ENCODE data around the gene RPTN.
A peak's percentile ranks its signal among the peaks of the same experiment; 100 is the strongest.

The RPTN gene

DNA sequence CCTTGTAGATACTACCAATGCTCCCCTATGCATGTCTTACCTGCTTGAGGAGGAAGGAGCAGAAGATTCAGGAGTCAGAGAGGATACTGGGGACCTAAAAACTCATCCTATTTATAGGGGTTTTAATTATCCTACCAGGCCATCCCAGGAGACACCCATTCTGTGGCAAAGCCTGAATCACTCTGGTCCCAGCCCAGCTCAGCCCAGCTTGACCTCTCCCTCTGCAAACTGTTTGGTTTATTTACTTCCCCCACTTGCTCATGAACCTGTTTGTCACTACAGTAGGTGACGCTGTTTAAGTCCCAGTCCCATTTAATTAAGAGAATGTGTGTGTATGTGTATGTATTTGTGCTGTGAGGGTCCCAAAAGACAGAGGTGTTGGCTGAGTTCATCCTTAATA is at the start of gene RPTN:
TSS of gene RPTN (minus strand) at position 85 of the 400 bp plus-strand sequence. CDS start 1,339 bp downstream, outside the sequence.
- no peak for DNase-seq

- no peak for DNase-seq
Measured at GRCh38 chr1:152198982-152199381, 40.0 kb upstream of the RPTN start.

- DNase-seq = no peak
Measured at GRCh38 chr1:152197361-152197941, 38.4 kb upstream of the RPTN start.

GRCh38 chr1:152191711-152192110 is 32.7 kb upstream of the RPTN start:
- no peak for DNase-seq

- no peak for DNase-seq
Measured at GRCh38 chr1:152191260-152191659, 32.2 kb upstream of the RPTN start.

GRCh38 chr1:152190589-152190988 is 31.6 kb upstream of the RPTN start:
- no peak for DNase-seq

GRCh38 chr1:152189657-152190442 is 30.8 kb upstream of the RPTN start:
- peak; percentile 72 for DNase-seq

GRCh38 chr1:152188673-152189591 is 29.9 kb upstream of the RPTN start:
- peak; percentile 72 for DNase-seq

GRCh38 chr1:152186556-152187285 is 27.7 kb upstream of the RPTN start:
- no peak for DNase-seq

DNA sequence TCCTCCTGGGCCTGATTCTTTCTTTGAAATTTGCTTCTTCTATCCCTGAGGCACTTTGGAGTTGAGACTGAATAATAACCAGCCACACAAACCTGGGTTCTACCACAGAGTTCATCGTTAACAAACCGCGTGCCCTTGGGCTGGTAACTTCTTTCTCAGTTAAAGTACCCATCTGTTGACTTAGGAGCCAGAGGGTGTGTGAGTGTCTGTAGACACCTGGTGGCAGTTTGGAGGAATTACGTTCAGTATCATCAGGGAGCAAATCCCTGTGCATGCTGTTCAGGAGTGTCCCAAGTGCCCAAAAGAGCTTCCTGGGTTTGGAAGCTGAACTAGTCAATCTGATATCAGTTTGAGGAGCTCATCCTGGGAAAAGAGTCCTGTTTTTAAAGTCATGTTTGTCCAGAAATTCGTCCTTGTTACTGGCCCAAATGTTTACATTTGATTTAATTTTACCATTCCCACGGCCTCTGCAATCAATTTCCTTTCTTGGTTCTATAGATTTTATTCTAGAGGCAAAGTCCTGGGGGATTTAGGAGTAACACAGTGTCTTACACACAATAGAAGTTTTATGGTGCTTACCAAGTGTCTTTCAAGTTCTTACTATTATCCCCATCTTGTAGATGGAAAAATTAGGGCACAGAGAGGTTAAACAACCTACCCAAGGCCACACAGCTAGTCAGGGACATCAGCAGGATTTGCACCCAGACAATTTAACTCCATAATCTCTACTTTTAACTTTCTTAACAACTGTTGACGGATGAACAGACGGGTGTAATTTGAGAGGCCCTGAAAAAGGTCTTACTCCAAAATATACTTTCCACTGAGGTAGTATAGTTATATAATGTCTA is 26.7 kb upstream of the RPTN start:
- DNase-seq = peak; percentile 64

DNA sequence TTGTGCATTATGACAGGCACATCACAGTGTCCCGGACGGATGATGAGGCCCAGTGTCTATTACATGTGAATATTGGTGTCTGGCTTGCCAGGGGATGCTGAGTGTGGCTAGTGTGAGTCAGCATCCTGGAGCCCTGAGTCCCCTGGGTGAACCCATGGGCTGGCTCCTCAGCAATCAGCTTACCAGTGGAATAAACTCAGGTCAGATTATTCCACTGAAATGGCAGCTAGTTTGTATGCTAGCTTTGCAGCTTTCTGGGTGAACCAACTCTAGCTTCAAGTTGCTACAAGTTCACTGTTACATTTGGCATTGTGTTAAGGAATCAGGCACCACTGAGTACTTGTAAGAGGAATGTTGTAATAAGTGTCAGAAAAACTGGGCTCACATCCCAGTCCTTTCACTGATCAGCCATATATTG is 23.9 kb upstream of the RPTN start:
- DNase-seq = peak; percentile 37

GRCh38 chr1:152182431-152182830 is 23.4 kb upstream of the RPTN start:
- DNase-seq = peak; percentile 37

DNA sequence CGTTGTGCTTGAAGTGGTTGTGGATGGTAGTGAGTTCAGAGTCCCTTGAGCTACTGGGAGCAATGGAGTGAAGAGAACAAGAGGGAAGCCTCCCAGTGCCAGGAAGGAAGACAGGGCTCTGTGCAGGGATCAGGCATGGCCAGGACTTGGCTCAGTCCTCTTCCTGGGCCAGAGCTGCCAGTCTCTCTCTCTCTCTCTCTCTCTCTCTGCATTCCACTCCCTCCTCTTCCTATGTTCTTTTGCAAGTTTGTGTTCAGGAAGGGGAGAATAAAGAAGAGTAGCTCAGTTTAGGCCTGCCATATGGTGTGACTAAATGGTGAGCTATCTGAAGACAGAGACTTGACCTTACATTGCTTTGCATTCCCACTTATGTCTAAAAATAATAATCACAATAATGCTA is 20.5 kb upstream of the RPTN start:
- DNase-seq = no peak

DNA sequence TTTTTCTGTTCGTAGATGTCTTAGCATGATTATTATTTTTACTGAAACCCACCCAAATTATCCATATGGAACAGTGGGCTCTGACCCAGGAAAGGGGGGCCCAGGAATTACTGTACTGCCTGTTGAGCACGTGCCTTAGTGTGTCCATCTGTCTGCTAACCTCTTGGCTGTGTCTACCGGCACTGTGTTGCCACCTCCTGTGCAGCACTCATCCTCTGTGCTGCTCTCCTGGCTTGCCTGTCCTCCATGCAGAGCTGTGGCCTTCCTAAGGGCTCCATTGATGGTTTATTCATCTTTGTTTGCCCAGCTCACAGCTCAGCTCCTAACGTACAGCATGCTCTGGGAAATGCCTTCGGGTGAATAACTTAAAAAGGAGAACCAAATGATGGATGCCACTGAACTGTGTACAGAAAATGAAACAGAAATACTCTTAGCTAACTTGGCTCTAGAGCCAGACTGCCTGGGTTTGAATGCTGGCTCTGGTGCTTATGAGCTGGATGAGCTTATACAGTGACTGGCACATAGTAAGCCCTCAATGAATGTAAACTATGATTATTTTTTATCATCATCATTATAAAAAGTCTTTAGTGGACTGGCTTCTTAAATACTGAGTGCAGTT is 11.4 kb upstream of the RPTN start:
- DNase-seq = no peak

DNA sequence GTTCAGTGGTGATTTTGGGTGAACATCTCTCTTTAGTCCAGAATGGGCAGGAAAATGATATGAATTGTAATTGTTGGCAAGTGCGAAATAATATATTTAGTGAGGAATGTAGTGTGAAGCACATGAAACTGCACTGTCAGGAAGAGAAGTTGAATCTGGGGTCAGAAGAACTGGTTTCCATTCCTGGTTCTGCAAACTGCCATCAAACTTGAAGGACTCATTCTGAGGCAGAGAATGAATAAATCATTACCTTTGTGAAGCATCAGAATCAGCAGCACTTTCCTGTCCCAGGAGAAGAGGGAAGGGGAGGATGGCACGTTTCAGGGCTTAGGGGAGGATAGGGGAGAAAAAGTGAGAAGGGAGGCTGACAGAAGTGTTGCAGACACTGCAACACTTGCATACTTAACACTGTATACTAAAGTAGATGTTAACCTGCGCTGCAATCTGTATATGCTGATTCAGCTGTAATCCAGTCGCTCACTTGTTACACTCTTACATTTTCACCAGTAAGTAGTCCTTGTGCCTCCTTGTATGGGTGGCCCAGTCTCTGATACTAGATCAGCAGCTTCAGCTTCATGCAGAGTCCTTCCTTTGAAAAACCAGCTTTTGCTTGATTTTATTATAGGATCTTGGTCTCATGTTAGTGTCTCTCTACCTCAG is 10.5 kb upstream of the RPTN start:
- DNase-seq = no peak

DNA sequence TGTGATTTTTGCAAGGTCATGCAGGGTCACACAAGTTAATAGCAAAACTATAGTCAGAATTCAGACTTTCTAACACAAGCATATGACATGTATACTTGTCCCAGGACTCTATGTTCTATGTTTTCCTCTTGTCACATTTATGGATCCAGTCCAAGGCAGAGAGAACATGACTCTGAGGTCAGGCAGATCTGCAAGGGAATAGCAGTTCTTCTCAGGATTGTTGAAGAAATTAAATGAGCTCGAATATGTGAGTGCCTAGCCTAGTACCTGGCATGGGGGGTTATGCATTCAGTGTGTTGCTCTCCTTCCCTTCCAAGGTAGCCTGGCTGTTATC is 9.5 kb upstream of the RPTN start:
- DNase-seq = no peak

GRCh38 chr1:152167835-152168534 is 9.0 kb upstream of the RPTN start:
- DNase-seq = no peak

DNA sequence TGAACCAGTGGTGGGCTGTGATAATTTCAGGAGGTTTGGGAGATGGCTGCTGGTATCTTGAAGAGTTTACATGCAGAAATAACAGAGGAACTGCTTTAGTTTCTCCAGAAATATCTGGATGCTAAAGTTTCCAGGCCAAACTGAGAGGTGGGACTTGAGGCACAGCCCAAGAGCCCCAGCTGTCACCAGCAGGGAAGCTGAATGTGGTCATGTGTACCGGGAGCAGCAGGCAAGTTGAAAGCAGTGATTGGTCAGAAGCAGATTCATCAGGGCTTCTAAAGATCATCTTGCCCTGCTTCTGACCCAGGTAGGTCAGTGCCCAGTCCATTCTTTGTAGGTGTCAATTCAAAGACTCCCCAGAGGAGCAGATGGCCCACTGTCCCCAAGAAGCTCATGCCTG is 7.9 kb upstream of the RPTN start:
- no peak for DNase-seq

DNA sequence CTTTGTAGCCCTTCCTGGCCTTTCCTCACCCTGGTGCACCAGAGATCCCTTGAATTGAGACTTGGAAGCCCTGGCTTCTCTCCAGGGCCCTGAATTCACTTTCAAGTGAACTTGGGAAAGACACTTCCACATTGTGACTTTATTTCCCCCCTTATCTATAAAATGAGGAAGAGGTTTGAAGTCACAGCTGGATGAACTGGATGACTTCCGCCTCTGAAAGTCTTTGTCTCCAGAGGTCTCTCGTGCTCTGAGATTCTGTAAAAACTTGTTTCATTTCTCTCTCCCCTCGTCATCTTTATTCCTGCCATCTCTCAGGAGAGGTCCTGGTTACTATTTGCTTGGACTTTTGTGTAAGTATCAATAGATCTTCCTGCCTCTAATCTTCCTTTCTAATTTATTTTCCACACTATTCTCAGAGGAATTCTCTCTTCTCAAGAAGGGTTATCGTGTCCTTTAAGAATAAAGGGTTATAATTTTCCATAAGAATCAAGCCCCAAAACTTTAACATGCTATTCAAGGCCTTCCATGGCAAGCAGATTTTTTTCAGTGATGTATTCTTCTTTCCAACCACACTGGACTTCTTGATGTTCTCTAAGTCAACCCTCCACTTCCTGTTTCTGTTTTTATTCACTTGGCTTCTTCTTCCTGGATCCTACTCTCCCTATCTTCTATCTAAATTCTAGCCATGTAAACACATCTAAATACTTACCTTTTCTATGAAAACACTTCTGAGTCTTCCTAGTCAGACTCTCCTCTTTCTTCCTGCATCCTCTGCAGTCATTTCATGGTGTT is 6.5 kb upstream of the RPTN start:
- DNase-seq = no peak

Measured in activated CD4-positive, alpha-beta T cell treated with anti-CD3 and anti-CD28 coated beads, Interleukin-10, Interleukin-2, amounts not matched to agents 100 ng/mL and 50 ng/mL, durations not matched to agents 16 hours and 8 hours (primary cell).